Fibroblast of lung (primary cell): ENCODE results near the gene ADAM10. TPM values are rescaled to one million over a fixed set of nuclear protein-coding genes. Genes with fewer than 3 reads are reported as not detected.

Experiments
- DNase-seq, 2 donors: peaks; one replicate each; pipeline versions ENCODE4 v3.0.0 to v3.0.0-alpha.2; 2010; ENCODE audit warnings: low read depth in 2 of 2
- H2AFZ ChIP-seq: 2 replicates; pipeline ENCODE4 v1.5.1; 2012; ENCODE audit warnings: low read length, control low read depth, inconsistent platforms
- H3K27ac ChIP-seq: 2 replicates; pipeline ENCODE4 v1.5.1; 2011; ENCODE audit warnings: low read length, control low read depth; ENCODE audit not compliant: insufficient read depth
- H3K27me3 ChIP-seq: 2 replicates; pipeline ENCODE4 v1.5.1; 2011; ENCODE audit warnings: mild to moderate bottlenecking, low read length; ENCODE audit not compliant: control insufficient read depth, insufficient read depth
- H3K36me3 ChIP-seq: 2 replicates; pipeline ENCODE4 v1.5.1; 2011; ENCODE audit warnings: low read length; ENCODE audit not compliant: control insufficient read depth, insufficient read depth
- H3K4me1 ChIP-seq: 2 replicates; pipeline ENCODE4 v1.5.1; 2011; ENCODE audit warnings: low read length; ENCODE audit not compliant: control insufficient read depth, insufficient read depth; ENCODE audit errors: extremely low read depth
- H3K4me2 ChIP-seq: 2 replicates; pipeline ENCODE4 v1.5.1; 2011; ENCODE audit warnings: low read length, control low read depth; ENCODE audit not compliant: insufficient read depth; ENCODE audit errors: extremely low read depth
- H3K4me3 ChIP-seq, 4 experiments: fragments of 200-600 bp in 1 of 4; sonication (generic) in 1 of 4; replicated peaks in 1 of 4; 2 replicates each; pipeline ENCODE4 v1.5.1; 2011 to 2016; ENCODE audit warnings: low read length in 4 of 4, low read depth in 3 of 4, mild to moderate bottlenecking in 3 of 4, control low read depth in 2 of 4, inconsistent platforms in 1 of 4, mixed read lengths in 1 of 4; ENCODE audit not compliant: insufficient read depth in 1 of 4; ENCODE audit errors: control extremely low read depth in 1 of 4
- H3K79me2 ChIP-seq: 2 replicates; pipeline ENCODE4 v1.5.1; 2012; ENCODE audit warnings: mild to moderate bottlenecking, low read length, inconsistent platforms; ENCODE audit not compliant: control insufficient read depth, insufficient read depth
- H3K9ac ChIP-seq: 2 replicates; pipeline ENCODE4 v1.5.1; 2011; ENCODE audit warnings: mild to moderate bottlenecking, low read length, control low read depth; ENCODE audit not compliant: insufficient read depth
- H3K9me3 ChIP-seq: 2 replicates; pipeline ENCODE4 v1.5.1; 2012; ENCODE audit warnings: low read depth, low read length; ENCODE audit not compliant: control insufficient read depth, insufficient read depth
- H4K20me1 ChIP-seq: 2 replicates; pipeline ENCODE4 v1.5.1; 2011; ENCODE audit warnings: low read length; ENCODE audit not compliant: control insufficient read depth, insufficient read depth; ENCODE audit errors: extremely low read depth
- CTCF ChIP-seq, 2 donors: IDR thresholded peaks in 1 of 2; conservative IDR thresholded peaks in 1 of 2; 1 replicate in 1 of 2; 2 replicates in 1 of 2; pipeline ENCODE4 v1.5.1; 2011 to 2012; ENCODE audit warnings: low read length in 2 of 2, control low read depth in 1 of 2, inconsistent platforms in 1 of 2, low read depth in 1 of 2, mild to moderate bottlenecking in 1 of 2
- EZH2 ChIP-seq: IDR thresholded peaks from 2 replicates; pipeline ENCODE4 v1.5.1; 2012; ENCODE audit warnings: low read length, control low read depth, mild to moderate bottlenecking; ENCODE audit errors: missing control alignments
- polyA plus RNA-seq, 2 donors: library from polyadenylated mRNA; depleted of rRNA in 1 of 2; stranded (reverse) in 1 of 2; unstranded in 1 of 2; fragments of >200 nt; gene quantifications; 2 replicates each; pipeline ENCODE4 v1.2.1, GENCODE V29; 2011 to 2012; ENCODE audit warnings: missing spikeins in 1 of 2
- total RNA-seq: library from RNA; depleted of rRNA; stranded (reverse); fragments of >200 nt; gene quantifications from 2 replicates; pipeline ENCODE4 v1.2.1, GENCODE V29; 2014

ADAM10 gene
- total and polyA plus RNA-seq, 2 donors (not counting 1 experiment from before 2014, with no cell fraction given), result 224 to 318 TPM

DNA sequence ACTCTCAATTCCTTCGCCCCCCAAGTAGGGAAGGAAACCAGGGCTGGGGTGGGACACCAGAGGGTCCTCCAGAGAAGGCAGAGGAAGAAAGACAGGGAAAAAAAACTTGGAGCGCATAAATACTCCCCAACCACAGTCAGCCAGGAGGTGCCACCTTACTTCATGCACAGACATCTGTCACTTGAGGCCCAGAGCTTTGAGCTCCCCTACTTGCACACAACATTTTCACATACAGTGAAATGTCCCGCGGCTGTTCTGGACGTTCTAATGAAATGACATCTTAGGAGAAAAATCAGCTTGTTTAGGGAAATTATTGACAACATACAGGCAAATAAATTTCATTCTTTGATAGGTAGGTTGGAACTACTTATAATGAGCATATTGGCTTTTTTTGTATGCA lies 204.8 kb downstream of the ADAM10 start:
- H3K79me2 ChIP-seq, result no peaks in the 10 kb centered on the region
- no peak overlapping the region for H3K27ac ChIP-seq
- H3K36me3 ChIP-seq, result no peaks in the 10 kb centered on the region
- no peak overlapping the region for H3K4me2 ChIP-seq
- no peak overlapping the region for H3K4me3 ChIP-seq
- TF ChIP-seq EZH2 (no peak), CTCF (conservative IDR thresholded peaks at IDR 0.05 in 1 of 2, IDR thresholded peaks at IDR 0.05 in 1 of 2; ENCODE audit: low read depth in 1 of 2, low read length in 2 of 2) (no peak)
- no peak overlapping the region for H3K9ac ChIP-seq
- no peaks in the 10 kb centered on the region for H3K27me3 ChIP-seq
- no peak for DNase-seq
- H3K9me3 ChIP-seq, result no peaks in the 10 kb centered on the region
- H3K4me1 ChIP-seq, result peaks cover 21% of the 10 kb centered on the region
- H4K20me1 ChIP-seq, result no peaks in the 10 kb centered on the region
- H2AFZ ChIP-seq, result no peak overlapping the region

GRCh38 chr15:58543664-58544335 lies 205.7 kb downstream of the ADAM10 start:
- H3K9me3 ChIP-seq, result no peaks in the 10 kb centered on the region
- H3K36me3 ChIP-seq, result no peaks in the 10 kb centered on the region
- TF ChIP-seq CTCF (conservative IDR thresholded peaks at IDR 0.05 in 1 of 2, IDR thresholded peaks at IDR 0.05 in 1 of 2; ENCODE audit: low read depth in 1 of 2, low read length in 2 of 2) (no peak), EZH2 (no peak)

DNA sequence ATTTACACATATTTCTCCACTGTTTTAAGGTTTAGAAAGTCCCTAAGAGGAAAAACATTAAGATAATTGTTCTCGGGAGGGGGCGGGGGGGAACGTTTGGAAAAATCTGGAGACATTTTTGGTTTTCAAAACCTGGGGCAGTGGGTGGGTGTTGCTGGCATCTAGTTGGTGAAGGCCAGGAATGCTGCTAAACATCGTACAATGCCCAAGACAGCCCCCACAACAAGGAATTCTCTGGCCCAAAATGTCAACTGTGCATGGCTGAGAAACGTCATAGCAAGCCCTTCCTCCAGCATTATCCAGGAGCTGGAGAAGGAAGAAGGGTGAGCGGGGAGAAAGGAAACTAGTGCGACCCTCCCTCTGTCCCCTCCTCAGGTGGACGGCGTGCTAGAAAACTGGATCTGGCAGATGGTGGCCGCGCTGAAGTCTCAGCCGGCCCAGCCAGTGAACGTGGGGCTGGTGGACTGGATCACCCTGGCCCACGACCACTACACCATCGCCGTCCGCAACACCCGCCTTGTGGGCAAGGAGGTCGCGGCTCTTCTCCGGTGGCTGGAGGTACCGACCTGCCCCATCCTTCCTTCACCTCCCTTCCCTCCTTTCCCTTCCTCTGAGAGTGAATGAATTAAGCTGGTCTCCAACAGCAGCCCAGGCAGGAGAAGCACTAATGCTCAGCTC lies 208.0 kb downstream of the ADAM10 start:
- TF ChIP-seq EZH2 (no peak), CTCF (conservative IDR thresholded peaks at IDR 0.05 in 1 of 2, IDR thresholded peaks at IDR 0.05 in 1 of 2; ENCODE audit: low read depth in 1 of 2, low read length in 2 of 2) (no peak)
- no peak overlapping the region for H3K4me2 ChIP-seq
- no peak for DNase-seq
- H3K79me2 ChIP-seq, result no peaks in the 10 kb centered on the region
- no peaks in the 10 kb centered on the region for H3K36me3 ChIP-seq
- peaks cover 6% of the 10 kb centered on the region for H3K27me3 ChIP-seq
- H4K20me1 ChIP-seq, result no peaks in the 10 kb centered on the region
- H3K4me3 ChIP-seq, result no peak overlapping the region
- no peak overlapping the region for H2AFZ ChIP-seq
- peaks cover 7% of the 10 kb centered on the region for H3K4me1 ChIP-seq
- H3K9me3 ChIP-seq, result no peaks in the 10 kb centered on the region
- no peak overlapping the region for H3K27ac ChIP-seq
- H3K9ac ChIP-seq, result no peak overlapping the region

More at GRCh38 chr15:58543664-58544335, 205.7 kb downstream of the ADAM10 start:
- Histone ChIP-seq H3K4me3 (no peak overlapping the region), H3K4me2 (no peak overlapping the region), H3K9ac (no peak overlapping the region), H2AFZ (no peak overlapping the region), H4K20me1 (no peaks in the 10 kb centered on the region), H3K4me1 (peaks cover 16% of the 10 kb centered on the region), H3K27ac (no peak overlapping the region), H3K79me2 (no peaks in the 10 kb centered on the region), H3K27me3 (peaks cover 6% of the 10 kb centered on the region)
- DNase-seq, result no peak
